Measurements from ENCODE around the gene FBXO15. TPM values are rescaled to one million over a fixed set of nuclear protein-coding genes. Genes with fewer than 3 reads are reported as not detected.

The FBXO15 gene
- total and polyA plus RNA-seq, 2 of the 13 experiments (the other 11 are each of a cell fraction or from before 2014, with no cell fraction given), result 0.09 to 0.12 TPM

- peak; percentile 47; the same call in 1 of the 2 replicates for TF ChIP-seq MEF2D (CRISPR knock-in tag; IDR thresholded peaks at IDR 0.05)
- peak; percentile 99 for TF ChIP-seq ZNF430 (CRISPR knock-in tag; IDR thresholded peaks at IDR 0.05)
- TF ChIP-seq TSC22D2 (CRISPR knock-in tag; IDR thresholded peaks at IDR 0.05; ENCODE audit: borderline replicate concordance), result peak; percentile 59; the same call in 1 of the 2 replicates
- 0 out of 2 replicates have a peak, but pooled peaks have one; percentile 30 for TF ChIP-seq RERE (CRISPR knock-in tag; IDR thresholded peaks at IDR 0.05; ENCODE audit: low read depth)
- peak; percentile 77 for TF ChIP-seq SALL1 (CRISPR knock-in tag; IDR thresholded peaks at IDR 0.05)
- TF ChIP-seq EED (CRISPR knock-in tag; IDR thresholded peaks at IDR 0.05), result peak; percentile 89; the same call in 1 of the 2 replicates
- 0 out of 2 replicates have a peak, but pooled peaks have one; percentile 49 for TF ChIP-seq CREB3 (CRISPR knock-in tag; IDR thresholded peaks at IDR 0.05)
- TF ChIP-seq NR3C1 (CRISPR knock-in tag; IDR thresholded peaks at IDR 0.05), result no peak
- TF ChIP-seq HMGXB4 (CRISPR knock-in tag; IDR thresholded peaks at IDR 0.05; ENCODE audit: borderline replicate concordance in 1 of 2, low read depth in 1 of 2), result peak in 1 of 2 experiments; percentile 82; a peak in 2 of 4 replicates
- peak; percentile 77; the same call in 1 of the 2 replicates for TF ChIP-seq POGK (CRISPR knock-in tag; conservative IDR thresholded peaks at IDR 0.05)
- peak; percentile 30; the same call in 1 of the 2 replicates for TF ChIP-seq ZNF549 (CRISPR knock-in tag; IDR thresholded peaks at IDR 0.05)
- peak; percentile 66 for TF ChIP-seq ZNF18 (CRISPR knock-in tag; IDR thresholded peaks at IDR 0.05; ENCODE audit: insufficient replicate concordance)
- 0 out of 2 replicates have a peak, but pooled peaks have one; percentile 46 for TF ChIP-seq ZSCAN30 (CRISPR knock-in tag; IDR thresholded peaks at IDR 0.05)
- TF ChIP-seq DNMT1 (CRISPR knock-in tag; IDR thresholded peaks at IDR 0.05), result peak; percentile 71; the same call in 1 of the 2 replicates
- peak; percentile 80; the same call in 1 of the 2 replicates for TF ChIP-seq ZNF782 (CRISPR knock-in tag; IDR thresholded peaks at IDR 0.05; ENCODE audit: borderline replicate concordance)
These were observed at the start of gene FBXO15, which contains the start of gene TIMM21 (continued) for GRCh38 chr18:74147779-74148542.
